Measurements from ENCODE around the gene SLC9A5. TPM values are rescaled to one million over a fixed set of nuclear protein-coding genes. Genes with fewer than 3 reads are reported as not detected.

SLC9A5 gene
- total and polyA plus RNA-seq, 4 donors = 0.05 to 0.25 (median 0.09) TPM; not detected in 1

GRCh38 chr16:67238806-67239470 is 9.8 kb upstream of the SLC9A5 start:
- Histone ChIP-seq H3K27ac (ENCODE audit: low read depth in 1 of 2, low read length in 2 of 2) (no peak overlapping the region), H3K9me3 (ENCODE audit: control insufficient read depth in 4 of 4, low read length in 3 of 4) (no peaks in the 10 kb centered on the region), H3K4me3 (ENCODE audit: low read depth in 1 of 3, low read length in 3 of 3) (no peak overlapping the region), H3K4me1 (ENCODE audit: control insufficient read depth in 4 of 4, insufficient read depth in 4 of 4, low read length in 3 of 4) (peaks cover 0 to 11% (median 4%) of the 10 kb centered on the region in 4 donors), H3K36me3 (ENCODE audit: control insufficient read depth in 4 of 4, insufficient read depth in 3 of 4, low read depth in 1 of 4, low read length in 3 of 4) (peaks cover 0 to 16% (median 2%) of the 10 kb centered on the region in 4 donors), H3K27me3 (ENCODE audit: control insufficient read depth in 4 of 4, insufficient read depth in 4 of 4, low read length in 3 of 4) (no peaks in the 10 kb centered on the region), H3K9ac (ENCODE audit: low read depth in 1 of 2, low read length in 2 of 2) (no peak overlapping the region)
- DNase-seq (ENCODE audit: low spot score) = no peak
- TF ChIP-seq MAX (IDR thresholded peaks at IDR 0.05) = no peak
- TF ChIP-seq SP1 (IDR thresholded peaks at IDR 0.05) = no peak
- no peak for TF ChIP-seq GABPA (IDR thresholded peaks at IDR 0.05 in 1 of 2, conservative IDR thresholded peaks at IDR 0.05 in 1 of 2)
- no peak for TF ChIP-seq RXRA (IDR thresholded peaks at IDR 0.05)
- no peak for TF ChIP-seq CTCF (IDR thresholded peaks at IDR 0.05; ENCODE audit: low read depth, low read length, missing input control)
- no peak for TF ChIP-seq HNF4G (IDR thresholded peaks at IDR 0.05)
- TF ChIP-seq ATF3 (IDR thresholded peaks at IDR 0.05) = no peak
- no peak for TF ChIP-seq RAD21 (IDR thresholded peaks at IDR 0.05)
- TF ChIP-seq YY1 (IDR thresholded peaks at IDR 0.05) = no peak
- no peak for TF ChIP-seq ZBTB33 (IDR thresholded peaks at IDR 0.05)
- TF ChIP-seq HNF4A (conservative IDR thresholded peaks at IDR 0.05) = no peak
- no peak for TF ChIP-seq JUND (IDR thresholded peaks at IDR 0.05)
- TF ChIP-seq EGR1 (IDR thresholded peaks at IDR 0.05; ENCODE audit: low read depth in 2 of 2) = no peak
- TF ChIP-seq TAF1 (conservative IDR thresholded peaks at IDR 0.05) = no peak
- no peak for TF ChIP-seq FOXA2 (IDR thresholded peaks at IDR 0.05)
- 92% methylated on average over 9 of the region's 9 CpGs for WGBS

GRCh38 chr16:67240506-67240905 is 8.3 kb upstream of the SLC9A5 start:
- DNase-seq (ENCODE audit: low spot score) = no peak
- H3K4me1 ChIP-seq (ENCODE audit: control insufficient read depth in 4 of 4, insufficient read depth in 4 of 4, low read length in 3 of 4) = peaks cover 0 to 19% (median 14%) of the 10 kb centered on the region in 4 donors

More at GRCh38 chr16:67240506-67240905, 8.3 kb upstream of the SLC9A5 start:
- Histone ChIP-seq H3K36me3 (ENCODE audit: control insufficient read depth in 4 of 4, insufficient read depth in 3 of 4, low read depth in 1 of 4, low read length in 3 of 4) (peaks cover 0 to 16% (median 2%) of the 10 kb centered on the region in 4 donors), H3K4me3 (ENCODE audit: low read depth in 1 of 3, low read length in 3 of 3) (no peak overlapping the region), H3K27me3 (ENCODE audit: control insufficient read depth in 4 of 4, insufficient read depth in 4 of 4, low read length in 3 of 4) (no peaks in the 10 kb centered on the region), H3K9me3 (ENCODE audit: control insufficient read depth in 4 of 4, low read length in 3 of 4) (no peaks in the 10 kb centered on the region), H3K27ac (ENCODE audit: low read depth in 1 of 2, low read length in 2 of 2) (peak overlapping the region in 1 of 2 donors; percentile 25), H3K9ac (ENCODE audit: low read depth in 1 of 2, low read length in 2 of 2) (no peak overlapping the region)
- TF ChIP-seq ZBTB33 (IDR thresholded peaks at IDR 0.05) (no peak), HNF4A (conservative IDR thresholded peaks at IDR 0.05) (no peak), GABPA (IDR thresholded peaks at IDR 0.05 in 1 of 2, conservative IDR thresholded peaks at IDR 0.05 in 1 of 2) (no peak), CTCF (IDR thresholded peaks at IDR 0.05; ENCODE audit: low read depth, low read length, missing input control) (no peak), MAX (IDR thresholded peaks at IDR 0.05) (no peak), JUND (IDR thresholded peaks at IDR 0.05) (no peak), NR2F2 (IDR thresholded peaks at IDR 0.05) (no peak), REST (IDR thresholded peaks at IDR 0.05) (no peak), HNF4G (IDR thresholded peaks at IDR 0.05) (no peak), RAD21 (IDR thresholded peaks at IDR 0.05) (no peak), FOXA2 (IDR thresholded peaks at IDR 0.05) (no peak), EGR1 (IDR thresholded peaks at IDR 0.05; ENCODE audit: low read depth in 2 of 2) (no peak)
- WGBS = 81% methylated on average over 4 of the region's 4 CpGs
